Neural progenitor cell (in vitro differentiated cells): ENCODE results near the gene POR.

Experiments
- CTCF ChIP-seq: fragments of 200-600 bp; sonication (generic); IDR thresholded peaks from 2 replicates; pipeline ENCODE4 v1.5.1; 2017; ENCODE audit warnings: antibody characterized with exemption, mild to moderate bottlenecking
- EZH2 ChIP-seq: fragments of 200-600 bp; sonication (generic); IDR thresholded peaks from 2 replicates; pipeline ENCODE4 v1.6.1; 2017; ENCODE audit warnings: antibody characterized with exemption, mild to moderate bottlenecking, moderate library complexity

GRCh38 chr7:76009672-76010600, 95.0 kb downstream of the POR start:
- TF ChIP-seq CTCF (no peak), EZH2 (no peak)
